NB4 (cell line): ENCODE data around the gene CPHXL2.

ENCODE experiments used
- CTCF ChIP-seq: IDR thresholded peaks from one replicate; pipeline ENCODE4 v1.5.1; 2012; ENCODE audit warnings: low read depth, low read length
- MAX ChIP-seq: IDR thresholded peaks from 2 replicates; pipeline ENCODE4 v1.6.1; 2011; ENCODE audit warnings: low read depth, low read length
- MYC ChIP-seq: IDR thresholded peaks from 2 replicates; pipeline ENCODE4 v1.6.1; 2011; ENCODE audit warnings: low read depth, low read length
- POLR2A ChIP-seq: IDR thresholded peaks from 2 replicates; pipeline ENCODE4 v1.6.1; 2011; ENCODE audit warnings: mild to moderate bottlenecking; ENCODE audit not compliant: insufficient read length; ENCODE audit errors: extremely low read depth

- TF ChIP-seq MAX, result no peak
- no peak for TF ChIP-seq CTCF
- TF ChIP-seq POLR2A, result no peak
- no peak for TF ChIP-seq MYC
Measured at GRCh38 chr16:75702242-75702641, 25.4 kb upstream of the CPHXL2 start.
